Fibroblast of skin of back (primary cell): ENCODE data around the gene FANK1.
"Not testable (repeated sequence)": the region's sequence is repeated elsewhere in the genome, so short reads cannot be mapped to it uniquely, and the experiment has no call there.

ENCODE experiments used
- DNase-seq: peaks from one replicate; pipeline ENCODE4 v3.0.0-alpha.2; 2013

The FANK1 gene

DNA sequence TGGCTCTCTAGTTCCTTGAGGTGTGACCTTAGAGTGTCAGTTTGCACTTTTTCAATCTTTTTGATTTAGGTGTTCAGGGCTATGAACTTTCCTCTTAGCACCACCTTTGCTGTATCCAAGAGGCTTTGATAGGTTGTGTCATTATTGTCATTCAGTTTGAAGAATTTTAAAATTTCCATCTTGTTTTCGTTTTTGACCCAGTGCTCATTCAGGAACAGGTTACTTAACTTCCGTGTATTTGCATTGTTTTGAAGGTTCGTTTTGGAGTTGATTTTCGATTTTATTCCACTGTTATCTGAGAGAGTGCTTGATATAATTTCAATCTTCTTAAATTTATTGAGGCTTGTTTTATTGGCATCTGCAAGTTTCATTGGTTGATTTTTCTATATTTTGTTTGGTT lies 37.3 kb downstream of the FANK1 start:
- DNase-seq = no peak

DNA sequence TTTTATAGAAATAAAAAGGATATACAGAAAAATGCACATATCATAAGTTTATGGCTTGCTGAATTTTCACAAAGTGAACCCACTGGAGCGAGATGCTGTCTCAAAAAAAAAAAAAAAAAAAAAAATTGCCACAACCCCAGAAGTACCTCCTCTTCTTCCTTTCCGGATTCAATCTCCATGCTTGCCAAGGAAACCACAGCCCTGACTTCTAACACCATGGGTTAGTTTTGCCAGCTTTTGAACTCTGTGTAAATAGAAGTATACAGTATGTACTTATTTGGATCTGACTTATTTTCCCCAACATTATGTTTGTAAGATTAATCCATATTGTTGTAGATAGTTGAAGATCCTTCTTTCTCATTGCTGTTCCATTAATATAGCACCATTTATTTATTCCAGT lies 40.0 kb downstream of the FANK1 start:
- DNase-seq = no peak

DNA sequence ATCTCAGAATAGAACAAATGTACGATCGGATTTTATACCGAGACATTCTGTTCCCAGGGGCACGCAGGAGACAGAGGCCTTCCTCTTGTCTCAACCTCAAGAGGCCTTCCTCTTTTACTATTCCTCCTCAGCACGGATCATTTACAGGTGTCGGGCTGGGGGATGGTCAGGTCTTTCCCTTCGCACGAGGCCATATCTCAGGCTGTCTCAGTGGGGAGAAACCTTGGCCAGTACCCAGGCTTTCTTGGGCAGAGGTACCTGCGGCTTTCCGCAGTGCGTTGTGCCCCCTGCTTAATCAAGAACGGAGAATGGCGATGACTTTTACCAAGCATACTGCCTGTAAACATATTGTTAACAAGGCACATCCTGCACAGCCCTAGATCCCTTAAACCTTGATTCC lies 44.2 kb downstream of the FANK1 start:
- no peak for DNase-seq

DNA sequence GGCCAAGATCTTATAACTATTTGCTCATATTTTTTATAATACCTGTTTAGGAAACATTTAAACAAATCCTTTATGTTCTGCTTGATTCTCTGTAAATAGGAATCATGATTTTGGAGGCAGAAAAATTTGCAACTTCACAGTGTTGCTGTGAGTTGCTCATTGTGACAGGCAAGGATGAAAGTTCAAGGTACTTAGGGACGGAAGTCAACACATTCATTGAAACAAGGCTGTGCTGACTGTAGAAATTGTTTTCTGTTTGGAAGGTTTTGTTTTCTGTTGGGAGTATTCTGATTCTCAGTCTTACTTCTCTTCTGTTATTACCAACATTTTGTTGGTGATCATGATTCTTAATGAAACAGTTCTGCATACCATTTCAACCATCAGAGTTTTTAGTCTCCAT lies 54.9 kb downstream of the FANK1 start:
- DNase-seq = no peak

DNA sequence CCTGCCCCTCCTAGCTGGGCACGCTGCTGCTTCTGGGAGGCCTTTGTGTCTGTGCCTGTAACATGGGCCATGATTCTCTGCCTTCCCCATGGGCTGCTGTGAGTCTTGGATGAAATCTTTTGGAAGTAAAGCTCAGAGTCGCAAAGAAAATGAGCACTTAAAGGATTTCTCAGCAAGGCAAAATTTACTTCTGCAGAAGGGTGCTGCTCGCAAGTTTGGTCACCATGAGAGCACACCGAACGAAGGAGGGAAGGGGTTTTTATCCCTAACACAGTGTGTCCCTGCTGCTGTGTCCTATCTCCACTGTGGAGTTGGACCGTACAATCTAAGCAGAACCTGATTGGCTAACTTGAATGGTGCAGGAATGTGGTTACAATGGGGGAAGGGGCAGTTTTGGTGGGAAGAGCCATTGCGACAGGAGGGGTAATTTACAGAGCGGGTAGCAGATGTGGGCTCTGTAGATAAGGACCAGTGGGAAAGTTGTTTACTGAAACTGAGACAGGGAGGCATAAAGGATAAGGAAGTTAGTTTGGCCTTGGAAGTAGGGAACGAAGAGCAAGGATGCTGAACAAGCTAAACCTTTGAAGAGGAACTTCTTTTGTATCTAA lies 57.5 kb downstream of the FANK1 start:
- no peak for DNase-seq

DNA sequence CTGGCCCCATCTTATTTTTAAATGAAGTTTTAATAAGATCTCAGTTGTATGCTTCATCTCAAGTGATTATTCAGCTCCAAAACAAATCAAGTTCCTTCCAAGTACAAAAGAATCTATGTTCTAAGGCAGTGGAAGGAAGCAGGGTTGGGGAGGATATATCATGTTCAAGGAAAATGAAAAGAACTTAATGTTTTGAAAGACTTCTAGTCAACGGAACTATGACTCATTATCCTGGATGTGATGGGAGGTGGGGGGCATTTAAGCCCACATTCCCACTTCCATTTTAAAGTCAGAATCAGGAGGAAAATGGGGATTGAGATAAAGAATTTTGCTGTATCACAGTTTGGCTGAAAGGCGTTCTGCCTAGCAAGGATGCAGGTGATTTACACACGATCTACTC lies 59.4 kb downstream of the FANK1 start:
- DNase-seq = no peak

DNA sequence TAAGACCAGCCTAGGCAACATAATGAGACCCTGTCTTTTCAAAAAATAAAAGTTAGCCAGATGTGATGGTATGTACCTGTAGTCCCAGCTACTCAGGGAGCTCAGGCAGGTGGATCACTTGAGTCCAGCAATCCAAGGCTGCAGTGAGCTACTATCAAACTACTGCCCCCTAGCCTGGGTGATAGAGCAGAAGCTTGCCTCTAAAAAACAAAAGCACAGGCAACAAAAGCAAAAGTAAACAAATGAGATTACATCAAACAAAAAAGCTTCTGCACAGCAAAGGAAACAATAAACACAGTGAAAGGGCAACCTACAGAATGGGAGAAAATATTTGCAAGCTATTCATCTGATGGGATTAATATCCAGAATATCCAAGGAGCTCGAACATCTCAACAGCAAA lies 65.4 kb downstream of the FANK1 start:
- no peak for DNase-seq

DNA sequence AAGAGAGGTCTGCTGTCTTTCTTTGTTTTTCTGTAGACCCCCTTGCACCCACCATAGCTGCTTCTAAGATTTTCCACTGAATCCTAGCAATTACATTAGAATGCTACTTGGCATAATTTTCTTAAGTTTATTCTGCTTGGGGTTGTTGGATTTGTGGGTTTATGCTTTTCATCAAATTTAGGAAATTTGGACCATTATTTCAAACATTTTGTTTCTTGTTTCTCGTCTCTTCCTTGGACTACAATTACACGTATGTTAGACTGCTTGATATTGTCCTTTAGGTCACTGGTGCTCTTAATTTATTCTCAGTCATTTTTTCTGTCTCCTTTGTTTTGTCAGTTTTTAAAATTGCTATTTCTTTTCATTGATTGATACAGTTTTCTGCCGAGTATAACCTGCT lies 65.8 kb downstream of the FANK1 start:
- no peak for DNase-seq

DNA sequence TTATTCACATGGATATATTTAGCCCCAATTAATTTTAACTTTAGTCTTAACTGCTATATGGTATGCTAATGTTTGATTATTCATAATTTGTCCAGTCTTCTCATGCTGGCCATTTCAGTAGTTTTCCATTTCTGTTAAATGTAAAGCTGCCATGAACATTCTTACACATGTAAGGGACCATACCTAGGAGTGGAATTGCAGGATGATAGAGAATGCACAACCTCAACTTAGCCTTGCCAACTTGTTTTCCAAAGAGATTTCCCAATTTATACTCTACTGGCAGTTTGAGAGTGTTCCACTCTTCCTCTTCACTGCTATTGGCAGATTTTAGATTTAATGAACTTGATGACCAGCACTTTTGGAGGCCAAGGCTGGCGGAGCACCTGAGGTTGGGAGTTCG lies 68.2 kb downstream of the FANK1 start:
- DNase-seq = no peak

DNA sequence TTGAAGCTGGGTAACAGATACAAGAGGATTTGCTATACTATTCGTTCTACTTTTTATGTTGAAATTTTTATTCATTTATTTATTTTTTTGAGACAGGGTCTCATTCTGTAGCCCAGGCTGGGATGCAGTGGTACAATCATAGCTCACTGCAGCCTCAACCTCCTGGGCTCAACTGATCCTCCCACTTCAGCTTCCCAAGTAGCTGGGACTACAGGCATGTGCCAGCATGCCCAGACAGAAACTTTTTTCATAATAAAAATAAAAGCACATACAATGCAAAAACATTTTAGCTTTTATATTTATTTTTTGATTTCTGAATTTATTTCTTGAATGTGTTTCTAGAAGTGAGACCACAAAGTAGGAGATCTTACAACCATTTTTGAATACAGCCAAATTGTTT lies 71.2 kb downstream of the FANK1 start:
- no peak for DNase-seq

DNA sequence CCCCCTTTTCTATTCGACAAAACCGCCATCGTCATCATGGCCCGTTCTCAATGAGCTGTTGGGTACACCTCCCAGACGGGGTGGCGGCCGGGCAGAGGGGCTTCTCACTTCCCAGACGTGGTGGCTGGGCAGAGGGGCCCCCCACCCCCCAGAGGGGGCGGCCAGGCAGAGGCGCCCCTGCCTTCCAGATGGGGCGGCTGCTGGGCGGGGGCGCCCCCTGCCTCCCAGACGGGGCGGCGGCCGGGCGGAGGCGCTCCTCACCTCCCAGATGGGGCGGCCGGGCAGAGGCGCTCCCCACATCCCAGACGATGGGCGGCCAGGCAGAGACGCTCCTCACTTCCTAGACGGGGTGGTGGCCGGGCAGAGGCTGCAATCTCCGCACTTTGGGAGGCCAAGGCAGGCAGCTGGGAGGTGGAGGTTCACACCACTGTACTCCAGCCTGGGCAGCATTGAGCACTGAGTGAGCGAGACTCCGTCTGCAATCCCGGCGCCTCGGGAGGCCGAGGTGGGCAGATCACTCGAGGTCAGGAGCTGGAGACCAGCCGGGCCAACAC lies 73.8 kb downstream of the FANK1 start:
- DNase-seq = not testable (repeated sequence)

DNA sequence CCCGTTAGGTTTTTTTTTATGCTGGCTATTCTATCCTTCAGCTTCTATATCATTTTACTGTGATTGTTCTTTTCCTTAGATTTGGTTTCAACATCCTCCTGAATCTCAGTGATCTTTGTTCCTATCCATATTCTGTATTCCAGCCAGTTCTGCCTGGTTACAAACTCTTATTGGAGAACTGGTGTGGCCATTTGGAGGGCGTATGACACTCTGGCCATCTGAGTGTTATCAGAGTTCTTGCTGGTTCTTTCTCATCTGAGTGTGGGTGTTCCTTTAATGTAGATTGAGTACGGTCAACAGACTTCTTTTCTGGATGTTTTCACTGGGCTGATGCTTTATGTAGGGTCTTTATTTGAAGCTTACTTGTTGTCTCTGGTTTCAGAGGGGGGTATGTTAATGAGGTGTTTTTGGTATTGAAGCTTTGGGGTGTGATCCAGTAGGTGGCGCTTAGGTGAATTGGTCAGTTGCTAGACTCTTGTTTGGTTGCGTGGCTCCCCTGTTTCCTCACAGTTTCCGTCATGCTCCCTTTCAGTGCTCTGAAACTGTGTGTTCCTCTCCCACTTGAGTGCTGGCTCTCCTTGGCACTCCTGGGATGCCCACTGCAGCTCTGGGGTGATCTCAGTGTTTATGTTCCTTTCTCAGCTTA lies 80.7 kb downstream of the FANK1 start:
- DNase-seq = no peak

DNA sequence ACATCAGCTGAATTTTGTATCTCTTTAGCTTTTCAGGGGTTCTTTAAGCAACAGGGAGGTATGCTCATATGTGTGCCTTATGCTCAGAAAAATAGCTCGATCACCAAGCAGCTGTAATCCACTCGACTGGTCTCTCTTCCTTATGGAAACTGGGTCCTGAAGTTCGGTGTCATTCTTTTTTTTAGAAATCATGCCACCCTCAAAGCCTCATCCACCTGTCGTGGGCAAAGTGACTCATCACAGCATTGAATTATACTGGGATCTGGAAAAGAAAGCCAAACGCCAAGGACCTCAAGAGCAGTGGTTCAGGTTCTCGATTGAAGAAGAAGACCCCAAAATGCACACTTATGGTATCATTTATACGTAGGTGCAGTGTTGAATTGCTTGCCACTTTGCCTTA lies 83.6 kb downstream of the FANK1 start:
- no peak for DNase-seq

DNA sequence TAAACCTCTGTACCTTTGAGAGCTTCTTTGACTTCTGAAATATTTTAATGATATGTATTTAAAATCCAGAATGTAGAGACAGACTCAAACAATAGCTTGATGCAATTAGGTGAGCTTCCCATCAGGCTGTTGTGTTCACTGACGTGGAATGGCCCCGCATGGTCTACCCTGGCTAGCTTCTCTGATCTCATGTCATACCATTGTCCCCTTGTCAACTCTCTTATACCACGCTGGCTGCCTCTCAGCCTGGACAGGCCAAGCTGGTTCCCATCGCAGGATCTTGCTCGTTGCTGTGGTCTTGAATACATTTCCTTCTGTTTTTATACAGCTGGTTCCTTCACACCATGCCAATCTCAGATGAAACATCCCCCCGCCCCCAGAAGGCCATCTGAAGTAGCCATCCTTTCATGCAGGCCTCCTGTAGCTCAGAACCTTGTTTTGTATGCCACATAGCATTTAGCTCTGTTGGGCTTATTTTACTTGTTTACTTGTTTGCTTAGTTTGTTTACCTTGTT lies 84.2 kb downstream of the FANK1 start:
- DNase-seq = no peak

DNA sequence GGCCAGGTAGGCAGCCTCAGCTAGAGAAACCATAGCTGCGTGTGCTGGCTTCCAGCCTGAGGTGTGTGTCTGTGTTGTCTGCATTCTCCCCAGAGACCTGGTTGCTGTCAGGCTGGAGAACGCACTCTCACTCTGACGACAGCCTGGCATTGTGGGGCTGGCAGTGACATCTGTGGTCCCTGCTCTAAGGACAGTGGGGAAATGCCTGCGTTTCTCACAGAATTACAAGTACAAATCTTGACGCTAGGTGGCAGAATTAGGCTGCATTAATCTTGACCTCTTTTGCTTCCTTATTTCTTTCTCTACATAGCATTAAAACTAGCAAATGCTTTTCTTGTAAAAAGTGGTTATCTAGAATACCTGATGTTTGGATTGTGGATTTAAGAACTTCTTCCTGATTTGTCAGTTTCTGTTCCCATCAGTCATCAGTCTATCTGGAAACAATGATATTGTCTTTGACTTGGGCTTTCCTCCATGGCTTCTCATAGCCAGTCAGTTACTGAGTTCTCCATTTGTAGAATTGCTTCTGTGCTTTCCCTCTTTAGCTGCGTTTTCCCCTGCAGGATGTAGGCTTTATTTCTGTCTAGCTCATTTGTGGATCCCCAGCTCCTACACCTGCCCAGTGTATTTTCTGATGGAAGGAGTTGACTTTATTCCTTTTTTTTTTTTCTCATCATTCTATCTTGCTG lies 86.0 kb downstream of the FANK1 start:
- DNase-seq = peak; percentile 81

DNA sequence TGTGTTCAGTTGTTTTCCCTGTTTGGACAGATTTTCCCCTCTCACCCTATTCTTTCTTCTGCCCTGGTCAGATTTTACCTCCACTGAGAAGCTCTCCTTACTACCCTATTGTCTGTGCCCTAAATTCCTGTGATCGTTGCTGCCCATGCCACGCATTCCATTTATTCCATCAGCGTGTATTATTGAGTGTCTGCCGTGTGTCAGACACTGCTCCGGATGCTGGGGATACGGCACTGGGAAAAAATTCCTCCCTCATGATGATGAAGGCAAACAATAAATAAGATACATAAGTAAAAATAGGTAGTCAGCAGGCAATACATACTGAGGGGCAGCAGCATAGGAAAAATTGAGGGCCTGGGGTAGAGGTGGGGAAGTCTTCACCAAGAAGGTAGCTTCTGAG lies 86.8 kb downstream of the FANK1 start:
- DNase-seq = peak; percentile 73

DNA sequence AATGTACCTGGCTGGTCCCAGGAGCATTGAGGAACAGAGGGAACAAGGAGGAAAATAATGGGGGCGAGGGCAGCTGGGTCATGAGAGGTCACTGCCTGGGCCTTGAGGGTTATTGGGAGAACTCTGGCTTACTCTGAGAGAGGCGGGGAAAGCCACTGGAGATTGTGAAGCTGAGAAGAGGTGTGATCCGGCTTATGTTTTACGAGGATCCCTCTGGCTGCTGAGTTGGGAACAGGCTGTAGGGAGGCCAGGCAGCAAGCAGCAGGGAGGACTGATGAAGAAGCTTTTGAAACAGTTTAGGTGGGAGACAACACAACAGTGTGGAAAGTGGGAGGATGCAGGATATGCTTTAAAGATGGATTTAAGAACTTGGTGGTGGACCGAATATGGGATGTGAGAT lies 87.3 kb downstream of the FANK1 start:
- no peak for DNase-seq

DNA sequence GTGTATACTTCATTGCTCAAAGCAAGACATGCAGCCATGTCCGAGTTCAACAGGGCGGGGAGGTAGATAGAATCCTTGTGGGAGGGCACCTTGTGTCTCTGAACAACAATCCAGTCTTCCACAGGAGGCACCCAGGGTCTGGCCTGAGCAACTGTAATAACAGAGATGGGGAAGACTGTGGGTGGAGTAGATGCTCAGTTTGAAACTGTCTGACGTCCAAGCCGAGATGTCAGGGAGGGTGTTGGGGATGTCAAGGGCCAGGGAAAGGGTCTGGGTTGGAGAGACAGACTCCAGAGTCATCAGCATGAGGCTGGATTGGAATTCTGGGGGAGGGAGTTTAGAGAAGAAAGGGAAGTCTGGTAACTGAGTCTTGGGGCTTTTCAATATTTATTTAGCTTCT lies 88.0 kb downstream of the FANK1 start:
- DNase-seq = no peak

DNA sequence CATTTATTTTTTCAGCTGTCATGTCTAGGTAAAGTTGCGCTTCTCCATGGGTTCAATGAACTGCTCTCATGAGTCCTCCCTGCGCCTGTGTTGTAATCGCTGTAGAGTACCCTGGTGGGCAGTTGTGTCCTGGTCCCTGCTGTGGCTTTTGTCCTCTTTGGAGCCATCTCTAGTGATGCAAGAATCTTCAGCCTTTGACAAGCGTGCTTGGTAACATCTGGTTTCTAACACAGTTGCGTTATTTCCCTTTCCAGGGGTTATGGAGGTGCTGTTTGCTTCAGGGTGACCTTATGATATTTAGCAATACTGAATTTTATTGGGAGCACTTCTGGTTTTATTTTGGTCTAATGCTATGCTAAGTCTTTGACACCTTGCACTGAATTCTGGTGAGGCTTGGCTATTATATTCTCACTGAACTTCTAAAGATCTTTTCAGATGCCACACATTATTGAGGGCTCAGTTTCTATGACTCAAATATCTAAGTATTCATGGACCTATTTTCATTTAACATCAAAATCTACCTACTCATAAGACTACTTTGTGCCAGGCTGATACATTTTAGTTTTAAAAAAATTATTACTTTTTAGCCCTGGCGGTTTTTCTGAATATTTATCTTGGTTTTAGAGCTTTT lies 88.6 kb downstream of the FANK1 start:
- DNase-seq = peak; percentile 54

DNA sequence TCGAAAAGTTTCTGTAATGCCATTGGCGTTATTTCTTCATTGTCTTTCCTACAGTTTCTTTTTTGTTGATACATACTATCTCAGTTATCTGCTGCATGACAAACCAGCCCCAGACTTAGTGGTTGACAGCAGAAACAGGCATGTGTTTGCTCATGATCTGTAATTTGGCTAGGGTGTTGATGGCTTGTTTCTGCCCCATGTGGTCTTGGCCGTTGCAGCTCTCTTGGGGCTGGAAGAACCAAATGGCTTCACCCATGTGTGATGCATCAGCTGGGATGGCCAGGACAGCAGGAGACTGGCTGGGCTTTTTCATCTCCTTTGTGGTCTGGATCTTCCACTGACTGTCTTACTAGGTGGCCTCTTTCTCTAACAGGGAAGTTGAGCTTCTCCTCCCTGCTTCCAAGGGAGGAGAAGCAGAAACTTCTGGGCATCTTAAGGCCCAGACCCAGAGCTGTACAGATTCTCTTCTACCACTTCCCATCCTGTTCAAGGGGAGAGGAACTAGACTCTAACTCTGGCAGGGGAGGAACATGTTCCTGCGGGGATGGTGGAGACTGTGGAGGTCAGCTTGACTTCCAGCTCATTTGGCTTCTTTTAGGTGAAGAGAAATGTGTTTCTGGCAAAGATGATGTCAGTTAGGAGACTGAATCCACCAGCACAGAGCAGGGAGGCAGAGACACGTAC lies 89.3 kb downstream of the FANK1 start:
- DNase-seq = peak; percentile 52

DNA sequence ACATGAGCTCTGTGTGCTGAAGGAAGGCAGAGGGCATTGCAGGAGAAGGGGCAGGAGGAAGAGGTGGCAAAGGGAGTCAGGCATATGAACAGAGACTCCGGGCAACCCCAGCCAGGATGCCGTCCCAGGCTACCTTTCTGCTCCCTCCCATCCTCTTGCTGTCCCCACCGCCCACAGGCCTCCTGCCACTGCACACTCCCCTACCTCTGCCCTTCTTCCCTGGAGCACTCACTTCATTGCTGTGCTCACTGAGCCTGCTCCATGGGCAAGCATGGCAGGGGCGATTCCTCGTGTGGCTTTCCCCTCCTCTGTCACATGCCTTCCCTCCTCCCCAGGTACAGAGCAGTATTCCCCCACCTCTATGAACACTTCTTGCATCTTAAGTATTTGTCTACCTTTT lies 93.4 kb downstream of the FANK1 start:
- no peak for DNase-seq

DNA sequence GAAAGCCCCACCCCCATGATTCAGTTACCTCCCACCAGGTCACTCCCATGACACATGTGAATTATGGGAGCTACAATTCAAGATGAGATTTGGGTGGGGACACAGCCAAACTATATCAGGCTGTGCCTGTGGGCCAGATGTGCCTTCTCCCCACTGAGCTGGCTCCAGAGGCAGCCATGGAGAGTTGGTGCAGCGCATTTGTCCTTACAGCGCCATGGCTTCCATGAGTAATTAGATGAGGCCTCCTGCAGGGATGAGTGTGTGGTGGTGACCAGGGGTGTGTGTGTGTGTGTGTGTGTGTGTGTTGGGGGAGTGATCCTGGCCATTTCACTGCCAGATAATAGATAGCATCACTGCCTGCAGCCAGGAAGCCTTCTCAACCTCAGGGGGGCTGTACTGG lies 94.6 kb downstream of the FANK1 start:
- DNase-seq = no peak

DNA sequence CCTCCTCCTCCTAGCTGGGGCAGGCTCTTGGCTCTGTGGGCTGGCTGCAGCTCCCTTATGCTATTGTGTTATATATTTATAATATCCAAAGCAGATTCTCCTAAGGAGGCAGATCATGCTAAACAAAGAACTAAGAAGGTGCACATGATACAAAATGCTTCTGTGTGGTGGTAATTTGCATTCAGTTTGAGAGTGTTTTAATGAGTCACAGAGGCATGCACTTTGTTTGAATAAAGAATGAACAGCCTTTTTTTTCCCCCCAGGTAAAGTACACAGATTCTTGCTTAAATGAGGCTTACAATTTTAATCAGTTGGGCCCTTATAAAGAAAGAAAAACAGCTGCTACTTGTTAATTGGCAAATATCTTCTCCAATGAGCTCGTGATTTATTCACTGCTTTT lies 95.0 kb downstream of the FANK1 start:
- no peak for DNase-seq
